ENCODE results near the gene SLAMF6. TPM values are rescaled to one million over a fixed set of nuclear protein-coding genes. Genes with fewer than 3 reads are reported as not detected.
"Not testable (repeated sequence)": the region's sequence is repeated elsewhere in the genome, so short reads cannot be mapped to it uniquely, and the experiment has no call there.

Gene SLAMF6
- total RNA-seq, 1 donor from 2014 or later: not detected

DNA sequence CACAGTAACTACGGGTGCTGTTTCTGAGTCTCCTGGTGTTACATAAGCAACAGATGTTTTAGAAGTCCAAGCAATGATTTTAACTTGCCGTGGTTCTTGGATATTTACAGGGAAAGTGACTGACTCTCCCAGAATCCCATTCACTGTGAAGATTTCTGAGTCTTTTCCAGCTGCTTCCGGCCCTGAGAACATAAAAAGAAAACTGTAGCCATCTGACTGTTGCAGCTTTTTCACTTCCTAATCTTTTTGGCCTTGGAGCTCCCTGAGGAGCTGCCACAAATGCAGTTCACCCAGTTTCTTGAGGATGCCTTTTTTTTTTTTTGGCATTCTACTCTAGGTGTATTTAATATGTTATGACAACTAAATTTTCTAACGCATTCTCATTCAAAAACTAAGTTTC lies 42.5 kb upstream of the SLAMF6 start:
- intact Hi-C loops (cut with DNase I): no loop called here
- no peaks in the 10 kb centered on the region for H3K27me3 ChIP-seq
- no peaks in the 10 kb centered on the region for H3K4me1 ChIP-seq
- TF ChIP-seq, protein P1, sequence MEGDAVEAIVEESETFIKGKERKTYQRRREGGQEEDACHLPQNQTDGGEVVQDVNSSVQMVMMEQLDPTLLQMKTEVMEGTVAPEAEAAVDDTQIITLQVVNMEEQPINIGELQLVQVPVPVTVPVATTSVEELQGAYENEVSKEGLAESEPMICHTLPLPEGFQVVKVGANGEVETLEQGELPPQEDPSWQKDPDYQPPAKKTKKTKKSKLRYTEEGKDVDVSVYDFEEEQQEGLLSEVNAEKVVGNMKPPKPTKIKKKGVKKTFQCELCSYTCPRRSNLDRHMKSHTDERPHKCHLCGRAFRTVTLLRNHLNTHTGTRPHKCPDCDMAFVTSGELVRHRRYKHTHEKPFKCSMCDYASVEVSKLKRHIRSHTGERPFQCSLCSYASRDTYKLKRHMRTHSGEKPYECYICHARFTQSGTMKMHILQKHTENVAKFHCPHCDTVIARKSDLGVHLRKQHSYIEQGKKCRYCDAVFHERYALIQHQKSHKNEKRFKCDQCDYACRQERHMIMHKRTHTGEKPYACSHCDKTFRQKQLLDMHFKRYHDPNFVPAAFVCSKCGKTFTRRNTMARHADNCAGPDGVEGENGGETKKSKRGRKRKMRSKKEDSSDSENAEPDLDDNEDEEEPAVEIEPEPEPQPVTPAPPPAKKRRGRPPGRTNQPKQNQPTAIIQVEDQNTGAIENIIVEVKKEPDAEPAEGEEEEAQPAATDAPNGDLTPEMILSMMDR (IDR thresholded peaks at IDR 0.05): no peak
- no peaks in the 10 kb centered on the region for H3K9me3 ChIP-seq
- no peak overlapping the region for H3K27ac ChIP-seq
- H3K4me3 ChIP-seq: no peak overlapping the region
- DNase-seq (ENCODE audit: low spot score in 2 of 2): no peak
- no peaks in the 10 kb centered on the region for H3K36me3 ChIP-seq

DNA sequence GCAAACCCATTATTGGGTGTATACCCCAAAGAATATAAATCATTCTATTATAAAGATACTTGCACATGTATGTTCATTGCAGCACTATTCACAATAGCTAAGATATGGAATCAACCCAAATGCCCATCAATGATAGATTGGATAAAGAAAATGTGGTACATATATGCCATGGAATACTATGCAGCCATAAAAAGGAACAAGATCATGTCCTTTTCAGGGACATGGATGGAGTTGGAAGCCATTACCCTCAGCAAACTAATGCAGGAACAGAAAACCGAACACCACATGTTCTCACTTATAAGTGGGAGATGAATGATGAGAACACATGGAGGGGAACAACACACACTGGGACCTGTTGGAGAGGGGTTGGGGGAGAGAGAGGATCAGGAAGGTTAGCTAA lies 40.2 kb upstream of the SLAMF6 start:
- H3K4me3 ChIP-seq; intact Hi-C loops (cut with DNase I); H3K27ac ChIP-seq; DNase-seq (ENCODE audit: low spot score in 2 of 2); H3K9me3 ChIP-seq; H3K36me3 ChIP-seq; H3K4me1 ChIP-seq; H3K27me3 ChIP-seq: not testable (repeated sequence)

DNA sequence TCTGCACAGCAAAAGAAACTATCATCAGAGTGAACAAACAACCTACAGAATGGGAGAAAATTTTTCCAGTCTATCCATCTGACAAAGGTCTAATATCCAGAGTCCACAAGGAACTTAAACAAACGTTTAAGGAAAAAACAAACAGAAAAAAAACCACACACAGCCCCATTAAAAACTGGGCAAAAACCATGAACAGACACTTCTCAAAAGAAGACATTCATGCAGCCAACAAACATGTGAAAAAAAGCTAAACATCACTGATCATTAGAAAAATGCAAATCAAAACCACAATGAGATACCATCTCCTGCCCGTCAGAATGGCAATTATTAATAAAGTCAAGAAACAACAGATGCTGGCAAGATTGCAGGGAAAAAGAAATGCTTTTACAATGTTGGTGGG lies 39.7 kb upstream of the SLAMF6 start:
- H3K4me1 ChIP-seq; H3K4me3 ChIP-seq; H3K9me3 ChIP-seq; H3K27ac ChIP-seq; intact Hi-C loops (cut with DNase I); H3K27me3 ChIP-seq; DNase-seq (ENCODE audit: low spot score in 2 of 2); H3K36me3 ChIP-seq: not testable (repeated sequence)

DNA sequence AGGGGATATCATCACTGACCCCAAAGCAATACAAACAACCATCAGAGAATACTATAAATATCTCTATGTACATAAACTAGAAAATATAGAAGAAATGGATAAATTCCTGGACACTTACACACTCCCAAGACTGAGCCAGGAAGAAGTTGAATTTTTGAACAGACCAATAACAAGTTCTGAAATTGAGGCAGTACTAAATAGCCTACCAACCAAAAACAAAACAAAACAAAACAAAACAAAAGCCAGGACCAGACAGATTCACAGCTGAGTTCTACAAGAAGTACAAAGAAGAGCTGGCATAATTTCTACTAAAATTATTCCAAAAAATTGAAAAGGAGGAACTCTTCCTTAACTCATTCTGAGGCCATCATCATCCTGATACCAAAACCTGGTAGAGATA lies 37.8 kb upstream of the SLAMF6 start:
- H3K4me3 ChIP-seq: no peak overlapping the region
- no peak overlapping the region for H3K27ac ChIP-seq
- H3K27me3 ChIP-seq: no peaks in the 10 kb centered on the region
- H3K9me3 ChIP-seq: no peaks in the 10 kb centered on the region
- DNase-seq (ENCODE audit: low spot score in 2 of 2): no peak
- TF ChIP-seq, protein P1 (IDR thresholded peaks at IDR 0.05): no peak
- no peaks in the 10 kb centered on the region for H3K36me3 ChIP-seq
- H3K4me1 ChIP-seq: no peaks in the 10 kb centered on the region
- intact Hi-C loops (cut with DNase I): no loop called here

DNA sequence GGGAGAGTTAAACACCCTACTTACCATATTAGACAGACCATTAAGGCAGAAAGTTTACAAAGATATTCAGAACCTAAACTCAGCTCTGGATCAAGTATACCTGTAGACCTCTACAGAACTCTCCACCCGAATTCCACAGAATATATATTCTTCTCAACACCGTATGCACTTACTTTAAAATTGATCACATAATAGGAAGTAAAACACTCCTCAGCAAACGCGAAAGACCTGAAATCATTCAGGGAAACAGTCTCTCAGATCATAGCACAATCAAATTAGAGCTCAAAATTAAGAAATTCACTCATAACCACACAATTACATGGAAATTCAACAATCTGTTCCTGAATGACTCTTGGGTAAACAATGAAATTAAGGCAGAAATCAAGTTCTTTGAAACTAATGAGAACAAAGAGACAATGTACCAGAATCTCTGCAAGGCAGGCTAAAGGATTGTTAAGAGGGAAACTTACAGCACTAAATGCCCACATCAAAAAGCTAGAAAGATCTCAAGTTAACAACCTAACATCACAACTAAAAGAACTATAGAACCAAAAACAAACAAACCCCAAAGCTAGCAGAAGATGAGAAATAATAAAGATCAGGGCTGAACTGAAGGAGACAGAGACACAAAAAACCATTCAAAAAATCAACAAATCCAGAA lies 37.1 kb upstream of the SLAMF6 start:
- TF ChIP-seq, protein P1 (IDR thresholded peaks at IDR 0.05): no peak

DNA sequence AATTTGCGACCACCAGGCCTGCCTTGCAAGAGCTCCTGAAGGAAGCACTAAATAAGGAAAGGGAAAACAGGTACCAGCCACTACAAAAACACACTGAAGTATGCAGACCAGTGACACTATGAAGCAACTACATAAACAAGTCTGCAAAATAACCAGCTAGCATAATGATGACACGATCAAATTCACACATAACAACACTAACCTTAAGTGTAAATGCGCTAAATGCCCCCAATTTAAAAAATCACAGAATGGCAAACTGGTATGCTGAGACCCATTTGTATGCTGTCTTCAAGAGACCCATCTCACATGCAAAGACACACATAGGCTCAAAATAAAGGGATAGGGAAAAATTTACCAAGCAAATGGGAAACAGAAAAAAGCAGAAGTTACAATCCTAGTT lies 36.4 kb upstream of the SLAMF6 start:
- H3K27me3 ChIP-seq; H3K9me3 ChIP-seq; DNase-seq (ENCODE audit: low spot score in 2 of 2); H3K4me3 ChIP-seq; intact Hi-C loops (cut with DNase I); H3K27ac ChIP-seq; H3K4me1 ChIP-seq; H3K36me3 ChIP-seq: not testable (repeated sequence)

More for the DNA sequence above, 37.1 kb upstream of the SLAMF6 start:
- DNase-seq (ENCODE audit: low spot score in 2 of 2): no peak
- Histone ChIP-seq H3K9me3 (no peaks in the 10 kb centered on the region), H3K4me3 (no peak overlapping the region), H3K4me1 (no peaks in the 10 kb centered on the region), H3K36me3 (no peaks in the 10 kb centered on the region), H3K27ac (no peak overlapping the region), H3K27me3 (no peaks in the 10 kb centered on the region)
- intact Hi-C loops (cut with DNase I): no loop called here

DNA sequence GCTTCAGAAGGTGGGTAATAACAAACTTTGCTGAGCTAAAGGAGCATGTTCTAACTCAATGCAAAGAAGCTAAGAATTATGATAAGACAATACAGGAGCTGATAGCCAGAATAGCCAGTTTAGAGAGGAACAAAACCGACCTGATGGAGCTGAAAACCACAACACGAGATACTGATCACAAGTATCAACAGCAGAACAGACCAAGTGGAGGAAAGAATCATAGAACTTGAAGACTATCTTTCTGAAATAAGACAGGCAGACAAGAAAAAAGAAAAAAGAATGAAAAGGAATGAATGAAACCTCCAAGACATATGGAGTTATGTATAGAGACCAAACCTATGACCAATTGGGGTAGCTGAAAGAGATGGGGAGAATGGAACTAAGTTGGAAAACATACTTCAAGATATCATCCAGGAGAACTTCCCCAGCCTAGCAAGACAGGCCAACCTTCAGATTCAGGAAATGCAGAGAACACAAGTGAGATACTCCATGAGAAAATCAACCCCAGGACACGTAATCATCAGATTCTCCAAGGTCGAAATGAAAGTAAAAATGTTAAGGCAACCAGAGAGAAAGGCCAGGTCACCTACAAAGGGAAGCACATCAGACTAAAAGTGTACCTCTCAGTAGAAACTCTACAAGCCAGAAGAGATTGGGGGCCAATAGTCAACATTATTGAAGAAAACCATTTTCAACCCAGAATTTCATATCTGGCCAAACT lies 35.8 kb upstream of the SLAMF6 start:
- Histone ChIP-seq H3K36me3 (no peaks in the 10 kb centered on the region), H3K4me3 (no peak overlapping the region), H3K9me3 (no peaks in the 10 kb centered on the region), H3K27ac (no peak overlapping the region), H3K4me1 (no peaks in the 10 kb centered on the region), H3K27me3 (no peaks in the 10 kb centered on the region)
- intact Hi-C loops (cut with DNase I): no loop called here
- TF ChIP-seq, protein P1 (IDR thresholded peaks at IDR 0.05): no peak
- no peak for DNase-seq (ENCODE audit: low spot score in 2 of 2)

All from ascending aorta (tissue), 2 donors.